AG09309 (cell line): Measurements from ENCODE around the gene DCAF15.

ENCODE experiments used
- DNase-seq: peaks from one replicate; pipeline ENCODE4 v3.0.0-alpha.2; 2010; ENCODE audit warnings: low read depth
- H3K4me3 ChIP-seq: 2 replicates; pipeline ENCODE4 v1.5.1; 2011; ENCODE audit warnings: mild to moderate bottlenecking, low read depth, low read length, moderate library complexity; ENCODE audit not compliant: control insufficient read depth
- TF ChIP-seq, protein P1 (sequence below): IDR thresholded peaks from 2 replicates; pipeline ENCODE4 v1.5.1; 2011; ENCODE audit warnings: mild to moderate bottlenecking, low read depth, low read length, inconsistent platforms; ENCODE audit not compliant: insufficient read depth, control insufficient read depth; ENCODE audit errors: missing control alignments

Gene DCAF15

DNA sequence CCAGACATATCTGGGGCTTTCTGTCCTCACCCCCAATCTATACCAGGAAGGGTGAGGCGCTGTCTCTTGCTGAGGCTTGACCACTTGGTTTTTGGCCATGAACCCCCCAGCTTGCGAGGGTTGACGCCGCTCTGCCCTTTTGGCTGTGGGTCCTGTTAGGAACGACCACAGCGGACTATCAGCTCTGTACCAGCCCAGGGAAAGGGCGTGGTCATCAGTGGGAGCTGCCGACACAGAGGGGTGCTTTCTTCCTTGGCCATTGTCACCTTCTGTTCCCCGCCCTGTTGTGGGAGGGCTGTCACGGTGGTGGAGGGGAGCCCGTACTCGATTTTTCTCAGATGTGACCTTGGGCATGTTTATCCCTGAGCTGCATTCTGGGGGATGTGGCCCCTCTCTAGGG, 5.7 kb downstream of the DCAF15 start:
- H3K4me3 ChIP-seq = no peak overlapping the region
- DNase-seq = no peak
- TF ChIP-seq, protein P1, sequence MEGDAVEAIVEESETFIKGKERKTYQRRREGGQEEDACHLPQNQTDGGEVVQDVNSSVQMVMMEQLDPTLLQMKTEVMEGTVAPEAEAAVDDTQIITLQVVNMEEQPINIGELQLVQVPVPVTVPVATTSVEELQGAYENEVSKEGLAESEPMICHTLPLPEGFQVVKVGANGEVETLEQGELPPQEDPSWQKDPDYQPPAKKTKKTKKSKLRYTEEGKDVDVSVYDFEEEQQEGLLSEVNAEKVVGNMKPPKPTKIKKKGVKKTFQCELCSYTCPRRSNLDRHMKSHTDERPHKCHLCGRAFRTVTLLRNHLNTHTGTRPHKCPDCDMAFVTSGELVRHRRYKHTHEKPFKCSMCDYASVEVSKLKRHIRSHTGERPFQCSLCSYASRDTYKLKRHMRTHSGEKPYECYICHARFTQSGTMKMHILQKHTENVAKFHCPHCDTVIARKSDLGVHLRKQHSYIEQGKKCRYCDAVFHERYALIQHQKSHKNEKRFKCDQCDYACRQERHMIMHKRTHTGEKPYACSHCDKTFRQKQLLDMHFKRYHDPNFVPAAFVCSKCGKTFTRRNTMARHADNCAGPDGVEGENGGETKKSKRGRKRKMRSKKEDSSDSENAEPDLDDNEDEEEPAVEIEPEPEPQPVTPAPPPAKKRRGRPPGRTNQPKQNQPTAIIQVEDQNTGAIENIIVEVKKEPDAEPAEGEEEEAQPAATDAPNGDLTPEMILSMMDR = no peak

DNA sequence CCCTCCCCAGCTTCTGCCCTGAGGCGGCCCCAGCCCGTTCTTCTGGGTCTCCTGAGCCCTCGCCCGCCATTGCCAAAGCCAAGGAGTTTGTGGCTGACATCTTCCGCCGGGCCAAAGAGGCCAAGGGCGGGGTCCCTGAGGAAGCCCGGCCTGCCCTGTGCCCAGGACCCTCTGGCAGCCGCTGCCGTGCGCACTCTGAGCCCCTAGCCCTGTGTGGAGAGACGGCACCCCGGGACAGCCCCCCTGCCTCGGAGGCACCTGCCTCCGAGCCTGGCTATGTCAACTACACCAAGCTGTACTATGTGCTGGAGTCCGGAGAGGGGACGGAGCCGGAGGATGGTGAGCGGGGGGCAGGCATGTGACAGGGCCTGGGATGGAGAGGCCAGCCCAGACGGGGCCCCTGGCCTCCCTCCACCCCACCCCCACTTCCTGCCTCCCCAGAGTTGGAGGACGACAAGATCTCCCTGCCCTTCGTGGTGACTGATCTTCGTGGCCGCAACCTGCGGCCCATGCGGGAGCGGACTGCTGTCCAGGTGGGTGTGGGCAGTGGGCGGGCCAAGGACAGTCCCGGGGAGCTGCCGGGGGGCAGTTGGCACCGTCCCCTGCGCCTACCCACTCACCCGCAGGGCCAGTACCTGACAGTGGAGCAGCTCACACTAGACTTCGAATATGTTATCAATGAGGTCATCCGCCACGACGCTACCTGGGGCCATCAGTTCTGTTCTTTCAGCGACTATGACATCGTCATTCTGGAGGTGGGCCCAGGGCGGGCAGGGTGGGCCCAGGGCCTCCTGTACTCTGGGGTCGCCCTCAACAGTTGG, 7.0 kb downstream of the DCAF15 start:
- H3K4me3 ChIP-seq = no peak overlapping the region
- DNase-seq = no peak
- TF ChIP-seq, protein P1 = no peak

DNA sequence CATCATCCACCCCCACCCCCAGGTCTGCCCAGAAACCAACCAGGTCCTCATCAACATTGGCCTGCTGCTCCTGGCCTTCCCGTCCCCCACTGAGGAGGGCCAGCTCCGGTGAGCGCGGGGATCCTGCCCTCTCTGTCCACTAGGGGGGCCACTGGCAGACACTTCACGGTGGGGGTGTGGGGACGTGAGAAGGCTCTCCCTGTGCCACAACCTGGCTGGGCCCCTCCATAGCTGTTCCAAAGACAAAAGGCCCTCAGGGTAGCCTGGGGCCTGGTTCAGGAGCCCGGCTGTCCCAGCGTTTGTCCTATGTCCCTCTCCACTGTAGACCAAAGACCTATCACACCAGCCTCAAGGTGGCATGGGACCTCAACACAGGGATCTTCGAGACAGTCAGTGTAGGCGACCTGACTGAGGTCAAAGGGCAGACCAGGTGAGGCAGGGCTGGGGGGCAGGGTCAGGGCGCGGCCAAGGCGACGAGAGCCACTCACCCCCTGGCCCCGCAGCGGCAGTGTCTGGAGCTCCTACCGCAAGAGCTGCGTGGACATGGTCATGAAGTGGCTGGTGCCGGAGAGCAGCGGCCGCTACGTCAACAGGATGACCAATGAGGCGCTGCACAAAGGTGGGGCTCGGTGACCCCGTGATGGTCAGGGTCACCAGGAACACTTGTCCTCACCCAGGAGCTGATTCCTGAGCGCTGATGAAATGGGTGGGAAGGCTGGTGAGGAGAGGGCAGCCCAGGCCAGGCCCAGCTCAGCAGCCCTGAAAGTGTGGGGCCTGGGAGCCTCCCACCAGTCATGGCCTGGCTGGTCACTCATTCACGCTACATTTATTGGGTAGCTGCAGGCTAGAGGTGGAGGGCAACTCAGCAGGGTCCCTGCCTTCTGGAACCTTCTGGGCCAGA, 7.9 kb downstream of the DCAF15 start:
- TF ChIP-seq, protein P1 = peak; percentile 43
- DNase-seq = no peak
- no peak overlapping the region for H3K4me3 ChIP-seq

DNA sequence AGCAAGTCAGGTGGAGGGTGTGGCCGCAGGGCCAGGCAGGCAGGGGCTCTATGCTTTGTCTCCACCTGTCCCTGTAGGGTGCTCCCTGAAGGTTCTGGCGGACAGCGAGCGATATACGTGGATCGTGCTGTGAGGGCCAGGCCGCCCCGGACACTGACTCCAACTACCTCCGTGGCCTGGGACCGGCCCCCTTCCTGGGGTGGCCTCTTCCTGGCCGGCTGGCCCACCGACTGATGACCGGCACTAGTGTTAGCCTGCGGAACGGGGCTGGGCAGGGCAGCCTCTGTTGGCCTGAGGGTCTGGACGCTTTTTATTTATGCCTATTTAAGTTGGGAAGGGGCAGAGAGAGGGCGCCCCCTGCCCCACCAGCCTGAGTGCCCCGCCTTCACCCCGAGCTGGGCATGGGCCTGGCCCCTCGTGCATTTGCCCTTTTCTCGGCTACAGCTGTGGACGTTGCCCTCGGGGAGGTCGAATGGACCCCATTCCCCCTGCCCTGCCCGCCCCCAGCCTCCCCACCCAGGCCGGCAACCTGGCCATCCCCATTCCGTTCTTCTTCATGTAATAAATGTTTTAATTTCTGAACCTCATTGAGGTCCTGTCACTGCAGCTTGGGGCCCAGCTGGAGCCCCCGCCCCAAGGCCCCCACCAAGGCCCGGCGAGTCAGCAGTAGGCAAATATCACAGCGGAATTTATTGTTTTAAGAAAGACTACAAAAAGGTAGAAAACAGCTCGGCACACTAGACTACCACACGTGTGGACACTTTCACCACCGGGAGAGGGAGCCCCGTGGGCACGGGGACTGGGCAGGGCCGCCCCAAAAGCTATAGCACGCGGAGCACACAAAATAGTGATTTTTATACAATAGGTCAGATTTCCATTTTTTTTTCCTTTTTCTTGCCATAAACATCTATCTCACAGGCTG, 8.8 kb downstream of the DCAF15 start:
- DNase-seq = no peak
- H3K4me3 ChIP-seq = no peak overlapping the region
- TF ChIP-seq, protein P1 = no peak

DNA sequence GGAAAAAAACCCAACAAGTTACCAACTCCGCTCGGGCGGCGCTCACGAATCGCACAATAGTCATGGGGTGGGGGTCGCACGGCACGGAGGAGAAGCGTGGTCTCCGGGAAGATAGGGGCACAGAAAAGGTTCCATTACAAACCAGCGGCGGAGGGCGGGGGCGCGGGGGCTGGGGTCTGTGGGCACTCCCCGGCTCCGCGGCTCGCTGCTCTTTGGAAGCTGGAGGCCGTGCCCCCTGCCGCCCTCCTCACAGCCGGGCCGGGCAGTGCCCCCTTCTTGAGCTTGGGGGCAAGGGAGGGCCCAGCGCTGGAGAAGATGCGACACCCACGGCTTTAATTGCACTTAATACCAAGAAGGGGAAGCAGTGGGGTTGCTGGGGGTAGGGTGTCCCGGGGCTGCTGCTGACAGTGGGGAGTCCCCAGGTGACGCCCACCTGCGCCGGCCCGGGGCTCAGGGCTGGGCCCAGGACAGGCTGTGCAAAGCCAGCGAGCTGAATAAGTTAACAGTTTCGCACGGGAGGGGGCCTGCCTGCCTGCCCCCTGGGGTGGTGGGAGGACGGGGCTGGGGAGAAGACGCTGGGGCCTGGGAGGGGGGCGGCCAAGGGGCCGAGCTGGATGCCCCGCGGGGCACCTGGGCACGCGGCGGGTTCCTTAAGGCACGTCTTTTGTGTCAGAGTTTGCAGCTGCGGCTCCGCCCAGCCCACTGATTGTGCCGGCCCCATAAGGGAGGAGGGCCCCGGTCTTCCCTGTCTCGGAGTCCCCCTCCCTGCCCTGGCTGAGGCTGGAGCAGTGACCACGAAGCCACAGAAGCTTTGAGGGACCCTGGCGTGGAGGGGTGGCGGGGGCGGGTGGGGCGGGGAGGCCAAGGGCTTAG, 9.8 kb downstream of the DCAF15 start:
- H3K4me3 ChIP-seq = no peak overlapping the region
- TF ChIP-seq, protein P1 = no peak
- DNase-seq = no peak
